Measurements from ENCODE around the gene MAZ. TPM values are rescaled to one million over a fixed set of nuclear protein-coding genes. Genes with fewer than 3 reads are reported as not detected.

The MAZ gene
- total RNA-seq, 2 donors from 2014 or later: 33.0 to 86.6 TPM

DNA sequence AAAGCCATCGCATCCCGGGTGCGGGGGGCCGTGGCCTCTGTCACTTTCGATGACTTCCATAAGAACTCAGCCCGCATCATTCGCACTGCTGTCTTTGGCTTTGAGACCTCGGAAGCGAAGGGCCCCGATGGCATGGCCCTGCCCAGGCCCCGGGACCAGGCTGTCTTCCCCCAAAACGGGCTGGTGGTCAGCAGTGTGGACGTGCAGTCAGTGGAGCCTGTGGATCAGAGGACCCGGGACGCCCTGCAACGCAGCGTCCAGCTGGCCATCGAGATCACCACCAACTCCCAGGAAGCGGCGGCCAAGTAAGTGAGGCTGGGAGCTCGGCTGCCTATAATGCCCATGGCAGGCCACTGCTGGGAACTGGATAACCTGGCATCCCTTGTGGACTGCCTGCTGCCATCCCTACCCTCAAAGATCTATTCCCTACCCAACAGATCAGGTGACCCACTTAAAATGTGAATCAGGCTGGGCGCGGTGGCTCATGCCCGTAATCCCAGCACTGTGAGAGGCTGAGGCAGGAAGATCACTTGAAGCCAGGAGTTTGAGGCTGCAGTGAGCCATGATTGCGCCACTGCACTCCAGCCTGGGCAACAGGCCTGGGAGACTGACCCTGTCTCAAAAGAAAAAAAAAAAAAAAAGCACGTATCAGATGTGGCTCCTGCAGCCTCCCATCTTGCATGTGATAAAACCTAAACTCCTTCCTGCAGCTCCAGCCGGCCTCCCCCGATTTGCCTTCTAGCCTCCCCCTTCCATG is 38.4 kb downstream of the MAZ start:
- Histone ChIP-seq H3K36me3 (peaks cover 76% of the 10 kb centered on the region), H3K4me3 (no peak overlapping the region), H3K27me3 (no peaks in the 10 kb centered on the region), H3K27ac (peak overlapping the region in 1 of 2 donors; percentile 23), H3K9me3 (no peaks in the 10 kb centered on the region), H3K4me1 (no peaks in the 10 kb centered on the region)
- DNase-seq (ENCODE audit: low spot score): peak; percentile 80
- TF ChIP-seq CTCF (IDR thresholded peaks at IDR 0.05): no peak

DNA sequence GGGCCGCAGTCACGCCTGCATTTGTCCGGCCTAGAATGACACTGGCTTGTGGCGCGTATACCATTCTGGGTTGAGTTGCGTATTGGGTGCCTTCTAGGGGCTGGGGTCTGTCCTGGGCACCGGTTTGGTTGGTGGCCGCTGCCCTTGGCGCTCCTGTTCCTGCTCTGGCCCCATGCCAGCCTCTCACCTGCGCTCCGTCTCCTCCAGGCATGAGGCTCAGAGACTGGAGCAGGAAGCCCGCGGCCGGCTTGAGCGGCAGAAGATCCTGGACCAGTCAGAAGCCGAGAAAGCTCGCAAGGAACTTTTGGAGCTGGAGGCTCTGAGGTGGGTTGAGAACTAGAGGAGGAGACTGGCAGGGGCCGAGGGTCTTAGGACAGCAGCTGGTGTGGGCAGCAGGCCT is 39.3 kb downstream of the MAZ start:
- DNase-seq (ENCODE audit: low spot score): no peak
- no peak overlapping the region for H3K4me3 ChIP-seq
- no peak for TF ChIP-seq CTCF (IDR thresholded peaks at IDR 0.05)
- peaks cover 67% of the 10 kb centered on the region for H3K36me3 ChIP-seq
- no peaks in the 10 kb centered on the region for H3K27me3 ChIP-seq
- no peak overlapping the region for H3K27ac ChIP-seq
- H3K4me1 ChIP-seq: no peaks in the 10 kb centered on the region
- no peaks in the 10 kb centered on the region for H3K9me3 ChIP-seq

DNA sequence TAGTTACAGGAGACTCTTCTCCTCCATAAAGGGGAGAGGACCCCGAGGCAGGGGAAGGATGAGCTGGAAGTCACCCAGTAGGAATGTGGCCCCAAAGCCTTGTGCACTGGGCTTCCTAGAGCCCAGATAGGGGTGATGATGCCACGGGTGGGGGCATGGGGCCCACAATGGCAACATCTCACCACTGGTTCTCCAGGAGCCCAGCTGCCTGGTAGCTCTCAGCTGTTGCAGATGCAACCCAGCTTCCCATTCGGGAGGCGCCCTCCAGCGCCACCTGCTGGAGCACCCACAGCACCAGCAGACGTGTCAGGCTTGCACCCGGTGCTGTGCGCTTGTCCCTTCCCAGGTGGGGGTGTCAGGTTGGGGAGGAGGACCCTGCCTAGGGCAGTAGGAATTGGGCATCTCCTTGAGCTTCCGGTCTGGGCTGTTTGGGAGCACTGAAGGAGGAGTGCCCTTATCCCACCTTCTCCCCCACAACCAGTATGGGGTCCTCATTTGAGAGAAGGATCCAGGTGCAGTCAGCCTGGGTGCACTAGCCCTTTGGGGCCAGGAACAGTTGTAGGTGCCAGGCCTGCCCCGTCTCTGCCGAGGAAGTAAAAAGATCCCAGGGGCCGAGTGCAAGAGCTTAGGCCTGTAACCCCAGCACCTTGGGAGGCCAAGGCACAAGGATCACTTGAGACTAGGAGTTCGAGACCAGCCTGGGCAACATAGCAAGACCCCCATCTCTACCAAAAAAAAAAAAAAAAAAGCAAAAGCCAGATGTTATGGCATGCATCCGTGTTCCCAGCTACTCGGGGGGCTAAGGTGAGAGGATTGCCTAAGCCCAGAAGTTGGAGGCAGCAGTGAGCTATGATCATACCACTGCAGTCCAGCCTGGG is 42.3 kb downstream of the MAZ start:
- no peaks in the 10 kb centered on the region for H3K27me3 ChIP-seq
- H3K36me3 ChIP-seq: peaks cover 41% of the 10 kb centered on the region

DNA sequence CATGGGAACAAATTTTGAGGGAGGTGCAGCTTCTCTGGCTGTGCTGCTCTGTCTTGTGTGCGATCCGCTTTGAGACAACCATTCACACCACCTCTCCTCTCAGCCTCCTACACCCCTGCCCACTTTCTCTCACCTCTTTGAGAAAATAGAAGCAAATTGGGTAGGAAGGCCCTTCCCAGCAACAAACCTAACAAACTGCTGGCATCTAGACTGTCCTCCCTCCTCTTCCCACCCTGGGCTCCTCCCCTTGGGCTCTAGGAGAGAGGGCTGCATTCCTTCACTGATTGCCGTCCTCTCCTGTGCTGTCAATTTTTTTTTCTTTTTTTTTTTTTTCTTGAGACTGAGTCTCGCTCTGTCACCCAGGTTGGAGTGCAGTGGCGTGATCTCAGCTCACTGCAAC is 43.2 kb downstream of the MAZ start:
- DNase-seq (ENCODE audit: low spot score): no peak
- Histone ChIP-seq H3K27me3 (no peaks in the 10 kb centered on the region), H3K4me3 (no peak overlapping the region), H3K4me1 (no peaks in the 10 kb centered on the region), H3K9me3 (no peaks in the 10 kb centered on the region), H3K27ac (no peak overlapping the region), H3K36me3 (peaks cover 32% of the 10 kb centered on the region)
- no peak for TF ChIP-seq CTCF (IDR thresholded peaks at IDR 0.05)

More for the DNA sequence above, 42.3 kb downstream of the MAZ start:
- Histone ChIP-seq H3K27ac (no peak overlapping the region), H3K4me1 (no peaks in the 10 kb centered on the region), H3K4me3 (no peak overlapping the region), H3K9me3 (no peaks in the 10 kb centered on the region)
- DNase-seq (ENCODE audit: low spot score): peak; percentile 74
- peak; percentile 81 to 94 for TF ChIP-seq CTCF (IDR thresholded peaks at IDR 0.05)

DNA sequence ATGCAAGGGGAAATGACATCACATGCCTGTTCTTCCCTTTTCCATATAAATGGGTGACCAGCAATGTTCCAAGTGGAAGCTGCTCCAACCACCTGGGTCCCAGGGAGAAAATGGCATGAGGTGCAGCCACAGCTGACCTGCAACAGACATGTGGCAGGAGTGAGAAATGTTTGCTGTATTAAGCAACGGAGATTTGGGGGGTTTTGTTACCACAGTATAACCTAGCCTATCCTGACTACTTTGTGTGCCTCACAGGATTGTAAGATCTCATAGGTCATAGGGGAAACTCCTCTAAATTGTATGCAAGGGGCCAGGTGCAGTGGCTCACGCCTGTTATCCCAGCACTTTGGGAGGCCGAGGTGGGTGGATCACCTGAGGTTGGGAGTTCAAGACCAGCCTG is 44.7 kb downstream of the MAZ start:
- DNase-seq (ENCODE audit: low spot score): no peak
- H3K27ac ChIP-seq: no peak overlapping the region
- H3K36me3 ChIP-seq: peaks cover 19% of the 10 kb centered on the region
- H3K4me1 ChIP-seq: no peaks in the 10 kb centered on the region
- TF ChIP-seq CTCF (IDR thresholded peaks at IDR 0.05): no peak
- no peak overlapping the region for H3K4me3 ChIP-seq
- no peaks in the 10 kb centered on the region for H3K9me3 ChIP-seq
- no peaks in the 10 kb centered on the region for H3K27me3 ChIP-seq
